Measurements from ENCODE around the gene GLI1.

The GLI1 gene

GRCh38 chr12:57469296-57470164, 9.9 kb downstream of the GLI1 start:
- TF ChIP-seq EGR1 (IDR thresholded peaks at IDR 0.05) (no peak), RAD21 (IDR thresholded peaks at IDR 0.05; ENCODE audit: low read depth) (no peak), USF1 (IDR thresholded peaks at IDR 0.05) (no peak), ZBTB7A (IDR thresholded peaks at IDR 0.05; ENCODE audit: low read depth) (no peak), REST (IDR thresholded peaks at IDR 0.05; ENCODE audit: low read depth) (no peak), TCF12 (IDR thresholded peaks at IDR 0.05; ENCODE audit: low read depth) (no peak), NFIC (IDR thresholded peaks at IDR 0.05) (no peak), EP300 (IDR thresholded peaks at IDR 0.05; ENCODE audit: borderline replicate concordance) (no peak), TAF1 (IDR thresholded peaks at IDR 0.05; ENCODE audit: low read depth) (no peak), FOXM1 (IDR thresholded peaks at IDR 0.05; ENCODE audit: borderline replicate concordance, low read depth) (no peak), CEBPB (IDR thresholded peaks at IDR 0.05) (no peak), YY1 (IDR thresholded peaks at IDR 0.05; ENCODE audit: low read depth) (no peak), MAX (IDR thresholded peaks at IDR 0.05) (no peak), TEAD4 (IDR thresholded peaks at IDR 0.05) (no peak)

GRCh38 chr12:57470286-57470969, 10.8 kb downstream of the GLI1 start:
- TF ChIP-seq TEAD4 (IDR thresholded peaks at IDR 0.05) = no peak

GRCh38 chr12:57470970-57471656, 11.5 kb downstream of the GLI1 start:
- no peak for TF ChIP-seq FOXM1 (IDR thresholded peaks at IDR 0.05; ENCODE audit: borderline replicate concordance, low read depth)
- no peak for TF ChIP-seq CREB1 (IDR thresholded peaks at IDR 0.05; ENCODE audit: low read depth)
- TF ChIP-seq ZBTB7A (IDR thresholded peaks at IDR 0.05; ENCODE audit: low read depth) = no peak
- no peak for TF ChIP-seq NFIC (IDR thresholded peaks at IDR 0.05)
- no peak for TF ChIP-seq YY1 (IDR thresholded peaks at IDR 0.05; ENCODE audit: low read depth)
- TF ChIP-seq EP300 (IDR thresholded peaks at IDR 0.05; ENCODE audit: borderline replicate concordance) = no peak
- no peak for TF ChIP-seq RAD21 (IDR thresholded peaks at IDR 0.05; ENCODE audit: low read depth)
- no peak for TF ChIP-seq CEBPB (IDR thresholded peaks at IDR 0.05)
- TF ChIP-seq TCF12 (IDR thresholded peaks at IDR 0.05; ENCODE audit: low read depth) = no peak
- TF ChIP-seq EGR1 (IDR thresholded peaks at IDR 0.05) = no peak
- TF ChIP-seq TAF1 (IDR thresholded peaks at IDR 0.05; ENCODE audit: low read depth) = no peak
- TF ChIP-seq REST (IDR thresholded peaks at IDR 0.05; ENCODE audit: low read depth) = no peak
- no peak for TF ChIP-seq USF1 (IDR thresholded peaks at IDR 0.05)
- TF ChIP-seq MAX (IDR thresholded peaks at IDR 0.05) = no peak

- TF ChIP-seq TCF12 (IDR thresholded peaks at IDR 0.05; ENCODE audit: low read depth) (no peak), EGR1 (IDR thresholded peaks at IDR 0.05) (no peak), REST (IDR thresholded peaks at IDR 0.05; ENCODE audit: low read depth) (no peak), USF1 (IDR thresholded peaks at IDR 0.05) (no peak), FOXM1 (IDR thresholded peaks at IDR 0.05; ENCODE audit: borderline replicate concordance, low read depth) (no peak), TAF1 (IDR thresholded peaks at IDR 0.05; ENCODE audit: low read depth) (no peak)
Observed at GRCh38 chr12:57471661-57472060, 12.1 kb downstream of the GLI1 start.
